IPS-18c (cell line): ENCODE data around the gene HCFC1R1.
A peak's percentile ranks its signal among the peaks of the same experiment; 100 is the strongest.

Experiments
- H3K4me3 ChIP-seq: 2 replicates; pipeline ENCODE4 v1.7.0; 2013; ENCODE audit warnings: low read depth, mild to moderate bottlenecking, low read length, moderate library complexity; ENCODE audit not compliant: insufficient read depth
- H3K9me3 ChIP-seq: one replicate; pipeline ENCODE4 v1.6.1; 2013; ENCODE audit warnings: mild to moderate bottlenecking, low read length, moderate library complexity; ENCODE audit not compliant: control insufficient read depth, insufficient read depth

The HCFC1R1 gene

DNA sequence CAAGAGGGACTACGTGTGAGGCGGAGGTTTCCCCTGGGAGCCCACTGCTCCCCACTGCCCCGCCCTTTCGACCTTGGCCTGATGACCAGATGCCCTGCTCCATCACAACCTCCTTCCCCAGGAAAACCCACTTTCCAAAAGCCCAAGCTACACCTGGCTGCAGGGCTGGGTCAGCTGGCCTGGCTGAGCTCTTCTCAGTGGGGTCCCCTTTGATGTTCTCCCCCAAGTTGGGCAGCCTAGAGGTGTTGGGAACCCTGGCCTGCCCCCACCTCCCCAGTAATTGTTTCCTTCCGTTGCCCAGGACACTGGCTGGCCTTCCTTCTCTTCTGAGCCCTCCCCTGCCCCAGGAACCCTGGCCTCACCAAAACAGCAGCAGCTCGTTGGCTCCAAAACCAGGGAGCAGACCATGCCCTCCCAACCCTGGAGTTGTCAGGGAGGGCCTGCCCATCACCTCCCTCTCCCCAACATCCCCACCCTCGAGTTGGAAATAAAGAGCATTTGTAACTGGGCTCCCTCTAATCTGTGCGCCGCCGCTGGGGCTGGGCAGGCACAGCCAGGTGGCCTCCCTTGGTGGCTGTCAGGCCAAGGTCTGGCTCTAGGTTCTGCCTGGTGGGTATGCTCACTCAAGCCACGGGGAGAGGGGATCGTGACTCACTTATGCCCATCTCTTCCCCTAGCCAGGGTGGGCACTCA is 9.6 kb downstream of the HCFC1R1 start:
- H3K4me3 ChIP-seq: peak overlapping the region; percentile 20; the same call in 1 of the 2 replicates

GRCh38 chr16:3013491-3013951 is 10.2 kb downstream of the HCFC1R1 start:
- H3K4me3 ChIP-seq: peak overlapping the region; percentile 28; the same call in 1 of the 2 replicates
- no peaks in the 10 kb centered on the region for H3K9me3 ChIP-seq

More for the DNA sequence above, 9.6 kb downstream of the HCFC1R1 start:
- H3K9me3 ChIP-seq: no peaks in the 10 kb centered on the region

DNA sequence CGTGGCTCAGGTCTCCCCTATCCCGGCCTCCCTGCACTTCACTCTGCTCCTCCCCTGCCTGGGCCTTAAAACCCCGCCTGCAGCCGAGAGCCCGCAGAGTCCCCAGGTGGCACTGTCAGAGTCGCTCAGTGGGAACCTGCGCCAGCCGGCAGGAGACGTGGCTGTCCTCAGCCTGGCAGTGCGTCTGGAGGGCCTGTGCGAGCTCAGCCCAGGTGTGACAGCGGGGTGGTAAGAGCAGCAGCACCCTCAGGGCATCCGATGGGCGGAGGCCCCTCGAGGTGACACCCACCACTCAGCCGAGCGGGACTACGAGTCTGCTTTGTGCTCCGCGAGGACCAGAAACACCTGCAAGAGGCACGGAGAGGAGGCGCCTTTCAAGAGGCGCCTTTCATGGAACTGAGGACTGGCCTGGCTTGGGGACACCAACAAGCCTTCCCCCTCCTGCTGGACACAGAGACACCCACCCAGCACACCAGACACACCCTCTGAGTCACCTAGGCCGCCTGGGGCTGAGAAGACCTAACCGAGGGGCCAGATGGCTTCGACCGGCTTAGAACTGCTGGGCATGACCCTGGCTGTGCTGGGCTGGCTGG is 10.8 kb downstream of the HCFC1R1 start, which contains the start of gene CLDN9:
TSS of gene CLDN9 (plus strand) at position 96 of the 593 bp plus-strand sequence. CDS start at position 536, 440 bp downstream.
- H3K4me3 ChIP-seq: peak within 1 kb of the TSS; percentile 44
- no peaks in the 10 kb centered on the region for H3K9me3 ChIP-seq

DNA sequence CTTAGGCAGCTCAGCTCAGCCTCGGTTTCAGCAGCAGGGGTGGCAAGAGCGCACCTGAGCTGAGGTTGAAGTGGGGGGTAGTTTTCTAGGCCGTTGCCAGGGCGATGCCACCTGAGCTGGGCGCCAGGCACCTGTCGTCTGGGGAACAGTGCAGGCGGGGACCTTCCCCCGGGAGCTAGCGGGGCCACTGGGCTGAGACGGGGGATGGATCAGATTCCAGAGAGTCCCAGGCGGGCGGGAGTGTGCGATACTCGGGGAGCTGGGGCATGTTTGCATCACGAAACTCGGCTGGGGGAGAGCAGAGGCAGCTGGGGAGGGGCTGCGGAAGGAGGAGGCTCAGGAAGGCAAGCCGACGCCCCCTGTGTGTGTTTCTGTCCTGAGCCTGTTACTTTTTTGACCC is 11.5 kb downstream of the HCFC1R1 start:
- Histone ChIP-seq H3K4me3 (peak overlapping the region; percentile 44), H3K9me3 (no peaks in the 10 kb centered on the region)

DNA sequence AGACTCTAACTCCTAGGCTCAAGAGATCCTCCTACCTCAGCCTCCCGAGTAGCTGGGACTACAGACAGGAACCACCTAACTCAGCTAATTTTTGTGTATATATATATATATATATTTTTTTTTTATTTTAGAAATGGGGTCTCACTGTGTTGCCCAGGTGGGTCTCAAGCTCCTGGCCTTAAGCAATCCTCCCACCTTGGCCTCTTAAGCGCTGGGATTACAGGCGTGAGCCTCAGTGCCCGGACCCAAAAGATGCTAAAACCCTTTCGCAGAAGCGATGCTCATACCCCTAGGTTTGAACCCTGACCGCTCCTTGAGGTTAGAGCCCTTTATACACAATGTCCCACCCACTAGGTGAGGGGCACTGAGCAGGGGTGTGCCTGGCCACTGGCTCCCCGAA is 13.2 kb downstream of the HCFC1R1 start:
- H3K9me3 ChIP-seq: no peaks in the 10 kb centered on the region

GRCh38 chr16:3009568-3010390 is 14.0 kb downstream of the HCFC1R1 start:
- peak overlapping the region; percentile 29; the same call in 1 of the 2 replicates for H3K4me3 ChIP-seq
- no peaks in the 10 kb centered on the region for H3K9me3 ChIP-seq

More for the DNA sequence above, 13.2 kb downstream of the HCFC1R1 start:
- H3K4me3 ChIP-seq: no peak overlapping the region

DNA sequence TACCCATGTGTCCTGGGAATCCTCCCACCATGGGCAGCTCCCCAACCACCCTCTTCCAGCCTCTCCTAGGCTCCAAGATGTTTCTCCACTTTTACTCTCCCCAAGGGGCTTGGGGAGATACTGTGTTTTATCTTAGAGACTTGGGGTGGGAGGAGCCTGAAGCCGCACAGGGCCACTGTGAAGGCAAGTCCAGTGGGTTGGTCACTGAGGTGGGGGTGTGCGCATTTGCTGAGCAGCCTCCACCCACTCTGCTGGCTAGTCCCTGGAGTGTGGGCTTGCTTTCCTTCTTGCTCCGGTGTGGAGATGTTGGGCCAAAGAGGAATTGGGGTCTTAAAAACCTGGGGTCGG is 15.1 kb downstream of the HCFC1R1 start:
- no peaks in the 10 kb centered on the region for H3K9me3 ChIP-seq
- H3K4me3 ChIP-seq: no peak overlapping the region; the same call in 1 of the 2 replicates

DNA sequence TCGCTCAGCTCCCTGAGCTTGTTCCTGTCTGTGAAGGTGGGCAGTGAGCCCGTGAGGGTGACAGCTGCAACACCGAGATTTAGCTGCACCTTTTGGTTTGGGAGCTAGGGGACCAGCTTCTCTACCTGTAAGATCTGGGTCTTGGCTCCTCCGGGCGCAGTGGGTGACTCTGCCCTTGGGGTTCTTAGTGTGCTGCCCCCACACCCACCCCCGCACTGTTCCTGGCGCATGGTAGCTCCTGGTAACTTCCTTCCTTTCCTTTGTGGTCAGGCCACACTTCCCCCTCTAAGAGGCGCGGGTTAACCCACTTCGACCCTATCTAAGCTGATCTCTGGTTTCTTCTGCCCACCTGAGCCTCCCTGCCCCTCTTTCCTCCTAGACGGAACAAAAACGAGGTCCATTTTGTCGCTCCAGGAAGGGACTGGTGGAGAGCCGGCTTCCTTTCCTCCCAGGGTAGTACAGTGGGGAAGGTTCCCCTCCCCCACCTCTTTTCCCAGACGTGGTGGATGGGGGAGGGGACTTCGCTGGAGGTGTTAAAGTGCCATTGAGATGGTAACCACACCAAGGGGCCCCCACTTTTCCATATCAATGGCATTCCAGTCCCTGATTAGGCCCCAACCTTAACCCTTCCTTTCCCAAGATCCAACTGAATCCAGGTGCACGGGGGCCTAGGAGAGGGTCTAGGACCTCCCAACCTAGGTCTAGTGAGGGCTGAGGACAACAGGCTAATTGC is 15.6 kb downstream of the HCFC1R1 start:
- Histone ChIP-seq H3K9me3 (no peaks in the 10 kb centered on the region), H3K4me3 (peak overlapping the region; percentile 37)

- H3K4me3 ChIP-seq: peak overlapping the region; percentile 37
- no peaks in the 10 kb centered on the region for H3K9me3 ChIP-seq
Measured at GRCh38 chr16:3007059-3007956, 16.4 kb downstream of the HCFC1R1 start.

GRCh38 chr16:3004781-3005284 is 18.9 kb downstream of the HCFC1R1 start:
- H3K4me3 ChIP-seq: peak overlapping the region; percentile 49; the same call in 1 of the 2 replicates
- H3K9me3 ChIP-seq: no peaks in the 10 kb centered on the region

DNA sequence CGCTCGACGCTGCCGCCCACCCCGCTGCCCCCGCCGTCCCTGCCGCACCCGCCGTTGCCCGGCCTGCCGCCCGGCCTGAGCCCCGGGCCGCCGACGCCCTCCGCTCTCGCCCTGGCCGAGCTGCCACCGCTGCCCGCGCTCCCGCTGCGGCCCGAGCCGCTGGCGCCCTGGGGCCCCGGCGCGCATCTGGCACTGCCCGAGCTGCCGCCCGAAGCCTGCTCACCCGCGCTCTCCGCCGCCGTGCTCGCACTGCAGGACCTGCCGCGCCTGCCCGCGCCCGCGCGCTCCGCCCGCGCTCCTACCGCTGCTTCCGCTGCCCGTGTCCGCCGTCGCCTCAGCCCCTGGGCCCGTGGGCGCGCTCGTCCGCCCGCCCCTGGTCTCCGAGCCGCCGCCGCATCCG is 19.4 kb downstream of the HCFC1R1 start:
- Histone ChIP-seq H3K9me3 (no peaks in the 10 kb centered on the region), H3K4me3 (no peak overlapping the region)

GRCh38 chr16:3003582-3004270 is 20.0 kb downstream of the HCFC1R1 start:
- H3K4me3 ChIP-seq: no peak overlapping the region
- H3K9me3 ChIP-seq: no peaks in the 10 kb centered on the region

DNA sequence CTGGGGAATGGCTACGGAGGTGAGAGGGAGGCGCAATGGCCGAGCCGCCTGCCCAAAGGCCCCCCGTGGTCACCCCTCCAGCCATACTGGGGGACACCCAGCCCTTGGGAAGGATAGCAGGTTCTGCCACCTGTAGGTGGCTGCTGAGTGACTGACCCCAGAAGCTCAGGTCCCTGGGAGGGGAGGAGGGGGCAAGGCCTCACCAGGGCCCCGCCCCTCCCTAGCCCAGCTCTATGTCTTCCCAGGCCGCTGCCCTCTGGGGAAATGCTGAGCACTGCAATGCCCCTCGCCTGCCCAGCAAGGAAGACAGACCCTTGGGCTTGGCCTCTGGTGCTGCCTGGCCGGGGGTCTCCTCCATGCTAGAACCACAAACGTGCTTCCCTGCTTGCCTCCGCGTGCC is 22.4 kb downstream of the HCFC1R1 start:
- H3K4me3 ChIP-seq: no peak overlapping the region
- H3K9me3 ChIP-seq: no peaks in the 10 kb centered on the region

GRCh38 chr16:3000540-3000939 is 23.2 kb downstream of the HCFC1R1 start:
- no peaks in the 10 kb centered on the region for H3K9me3 ChIP-seq
- H3K4me3 ChIP-seq: no peak overlapping the region

GRCh38 chr16:2999929-3000328 is 23.8 kb downstream of the HCFC1R1 start:
- Histone ChIP-seq H3K9me3 (no peaks in the 10 kb centered on the region), H3K4me3 (no peak overlapping the region)

DNA sequence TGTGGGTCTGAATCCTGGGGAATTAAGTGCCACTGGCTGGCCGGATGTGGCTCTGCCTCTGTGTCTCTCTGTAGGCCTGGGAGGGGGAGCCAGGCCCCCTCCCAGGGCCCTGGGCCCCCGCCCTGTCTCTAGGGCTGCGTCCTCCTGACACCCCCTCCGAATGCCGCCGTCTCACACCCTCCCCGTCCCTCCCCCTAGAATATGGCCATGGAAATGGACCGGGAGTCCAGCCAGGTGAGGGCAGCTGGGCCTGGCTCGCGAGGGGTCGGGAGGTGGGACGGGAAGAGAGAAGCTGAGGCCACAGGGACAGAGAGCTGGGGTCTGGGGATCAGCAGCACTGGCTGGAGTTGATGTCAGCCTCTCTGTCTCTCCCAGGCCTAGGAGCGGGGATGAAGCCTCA is 27.4 kb downstream of the HCFC1R1 start:
- no peak overlapping the region for H3K4me3 ChIP-seq
- no peaks in the 10 kb centered on the region for H3K9me3 ChIP-seq
